Activated CD4-positive, alpha-beta T cell treated with anti-CD3 and anti-CD28 coated beads, Interleukin-2, Interleukin-4, amounts not matched to agents 100 ng/mL and 50 ng/mL, durations not matched to agents 16 hours and 8 hours (primary cell): Measurements from ENCODE around the gene PSMG3.

Experiments
- DNase-seq: peaks from one replicate; pipeline ENCODE4 v3.0.0-alpha.2; 2020; ENCODE audit warnings: low spot score

The PSMG3 gene

GRCh38 chr7:1569833-1570632 is at the start of gene PSMG3:
PSMG3 (minus strand) TSS chr7:1570032; CDS start chr7:1569339, 693 bp downstream.
- DNase-seq: peak; percentile 92

GRCh38 chr7:1618475-1618874 is 48.6 kb upstream of the PSMG3 start:
- DNase-seq: no peak

GRCh38 chr7:1617957-1618356 is 48.1 kb upstream of the PSMG3 start:
- DNase-seq: no peak

GRCh38 chr7:1616741-1617140 is 46.9 kb upstream of the PSMG3 start:
- DNase-seq: no peak

GRCh38 chr7:1611708-1612241 is 41.9 kb upstream of the PSMG3 start:
- no peak for DNase-seq

GRCh38 chr7:1610678-1611302 is 41.0 kb upstream of the PSMG3 start:
- no peak for DNase-seq

GRCh38 chr7:1610013-1610677 is 40.3 kb upstream of the PSMG3 start:
- DNase-seq: no peak

GRCh38 chr7:1609023-1609422 is 39.2 kb upstream of the PSMG3 start:
- DNase-seq: no peak

- DNase-seq: no peak
Observed at GRCh38 chr7:1608318-1608717, 38.5 kb upstream of the PSMG3 start.

GRCh38 chr7:1607696-1608095 is 37.9 kb upstream of the PSMG3 start:
- no peak for DNase-seq

- no peak for DNase-seq
Observed at GRCh38 chr7:1607001-1607400, 37.2 kb upstream of the PSMG3 start.

GRCh38 chr7:1604383-1604782 is 34.6 kb upstream of the PSMG3 start:
- no peak for DNase-seq

GRCh38 chr7:1603346-1604225 is 33.8 kb upstream of the PSMG3 start:
- no peak for DNase-seq

GRCh38 chr7:1602386-1602785 is 32.6 kb upstream of the PSMG3 start:
- no peak for DNase-seq

- DNase-seq: no peak
Observed at GRCh38 chr7:1601956-1602355, 32.1 kb upstream of the PSMG3 start.

GRCh38 chr7:1599640-1600395 is 30.0 kb upstream of the PSMG3 start:
- no peak for DNase-seq

- no peak for DNase-seq
Observed at GRCh38 chr7:1598961-1599639, 29.3 kb upstream of the PSMG3 start.

GRCh38 chr7:1598286-1598685 is 28.5 kb upstream of the PSMG3 start:
- no peak for DNase-seq

GRCh38 chr7:1597791-1598190 is 28.0 kb upstream of the PSMG3 start:
- DNase-seq: no peak

GRCh38 chr7:1597066-1597760 is 27.4 kb upstream of the PSMG3 start:
- no peak for DNase-seq
